SK-N-SH (cell line): ENCODE results near the gene FHL2. TPM values are rescaled to one million over a fixed set of nuclear protein-coding genes. Genes with fewer than 3 reads are reported as not detected.
A peak's percentile ranks its signal among the peaks of the same experiment; 100 is the strongest.

Experiments used
- CTCF ChIA-PET: fragments of 300-600, 350-600 bp; formaldehyde crosslinking; extraction: SDS; loops from one replicate; lab custom pipeline; 2021; lab: Yijun Ruan, JAX
- POLR2A ChIA-PET: fragments of 350-600 bp; sonication (Branson Sonifier 250); formaldehyde crosslinking; extraction: SDS; loops from one replicate; lab custom pipeline; 2020; ENCODE audit warnings: antibody characterized with exemption, inconsistent platforms; lab: Yijun Ruan, JAX
- DNase-seq: peaks from one replicate; pipeline ENCODE4 v3.0.0; 2012
- H2AFZ ChIP-seq: fragments of 200-600 bp; sonication (generic); 2 replicates; pipeline ENCODE4 v1.8.1; 2016; ENCODE audit warnings: antibody characterized with exemption, mild to moderate bottlenecking, low read depth
- H3F3A ChIP-seq: fragments of 200-600 bp; sonication (generic); replicated peaks from 2 replicates; pipeline ENCODE3; 2016; ENCODE audit warnings: antibody characterized with exemption, mild to moderate bottlenecking; ENCODE audit not compliant: insufficient read depth
- H3K27ac ChIP-seq, 2 experiments: fragments of 200-500 bp in 1 of 2; fragments of 200-600 bp in 1 of 2; sonication (Bioruptor generic) in 1 of 2; sonication (generic), shearing (Covaris generic) in 1 of 2; 2 replicates each; pipeline versions ENCODE4 v1.5.1 to v1.6.1; 2014 to 2016; ENCODE audit warnings: low read depth in 2 of 2, inconsistent platforms in 1 of 2, low read length in 1 of 2, mild to moderate bottlenecking in 1 of 2, mixed read lengths in 1 of 2
- H3K27me3 ChIP-seq: fragments of 200-600 bp; sonication (generic), shearing (Covaris generic); 2 replicates; pipeline ENCODE4 v1.6.1; 2016; ENCODE audit warnings: mixed run types; ENCODE audit not compliant: insufficient read depth
- H3K36me3 ChIP-seq, 2 experiments: fragments of 200-500 bp in 1 of 2; fragments of 200-600 bp in 1 of 2; sonication (Bioruptor generic) in 1 of 2; sonication (generic) in 1 of 2; replicated peaks in 1 of 2; 2 replicates each; pipeline versions ENCODE3 to v1.5.1; 2014 to 2016; ENCODE audit warnings: low read length in 1 of 2, mild to moderate bottlenecking in 1 of 2; ENCODE audit not compliant: insufficient read depth in 2 of 2, control insufficient read depth in 1 of 2
- H3K4me1 ChIP-seq, 2 experiments: fragments of 200-500 bp in 1 of 2; fragments of 200-600 bp in 1 of 2; sonication (Bioruptor generic) in 1 of 2; sonication (generic), shearing (Covaris generic) in 1 of 2; 2 replicates each; pipeline versions ENCODE4 v1.5.1 to v1.6.1; 2014 to 2016; ENCODE audit warnings: low read depth in 1 of 2, low read length in 1 of 2, mixed run types in 1 of 2; ENCODE audit not compliant: insufficient read depth in 2 of 2, control insufficient read depth in 1 of 2
- H3K4me2 ChIP-seq: fragments of 200-600 bp; sonication (generic), shearing (Covaris generic); 2 replicates; pipeline ENCODE4 v1.6.1; 2017; ENCODE audit warnings: mixed run types
- H3K4me3 ChIP-seq, 2 experiments: fragments of 200-500 bp in 1 of 2; fragments of 200-600 bp in 1 of 2; sonication (Bioruptor generic) in 1 of 2; sonication (generic), shearing (Covaris generic) in 1 of 2; 2 replicates each; pipeline versions ENCODE4 v1.5.1 to v1.8.1; 2014 to 2016; ENCODE audit warnings: low read depth in 2 of 2, inconsistent platforms in 1 of 2, low read length in 1 of 2, mild to moderate bottlenecking in 1 of 2, mixed read lengths in 1 of 2, moderate library complexity in 1 of 2
- H3K79me2 ChIP-seq: fragments of 200-600 bp; sonication (generic); 2 replicates; pipeline ENCODE4 v1.8.1; 2017; ENCODE audit warnings: mild to moderate bottlenecking; ENCODE audit not compliant: insufficient read depth
- H3K9ac ChIP-seq: fragments of 200-600 bp; sonication (generic); 2 replicates; pipeline ENCODE4 v1.6.1; 2017; ENCODE audit warnings: mixed run types
- H3K9me2 ChIP-seq: fragments of 200-600 bp; sonication (generic); 2 replicates; pipeline ENCODE4 v1.6.1; 2017; ENCODE audit warnings: mixed run types
- H3K9me3 ChIP-seq: fragments of 200-600 bp; sonication (generic); 2 replicates; pipeline ENCODE4 v1.6.1; 2017; ENCODE audit warnings: mixed run types, mild to moderate bottlenecking, moderate library complexity
- H4K20me1 ChIP-seq: fragments of 200-600 bp; sonication (generic); 2 replicates; pipeline ENCODE4 v1.6.1; 2017; ENCODE audit warnings: mild to moderate bottlenecking, mixed run types; ENCODE audit not compliant: insufficient read depth
- CHD2 ChIP-seq: fragments of 150-350 bp; IDR thresholded peaks from 2 replicates; pipeline ENCODE4 v1.6.1; 2018; ENCODE audit warnings: low read length; ENCODE audit not compliant: partially characterized antibody
- EP300 ChIP-seq, 2 experiments: IDR thresholded peaks; 2 replicates each; pipeline versions ENCODE4 v1.4.0 to v1.6.1; 2012; ENCODE audit warnings: borderline replicate concordance in 1 of 2, low read depth in 1 of 2, low read length in 1 of 2
- FOSL2 ChIP-seq: IDR thresholded peaks from 2 replicates; pipeline ENCODE4 v1.4.0; 2012; ENCODE audit warnings: low read depth, mild to moderate bottlenecking, moderate library complexity, borderline replicate concordance
- FOXJ3 ChIP-seq: sonication (generic); formaldehyde crosslinking; IDR thresholded peaks from 2 replicates; pipeline ENCODE4 v1.5.1; 2020; ENCODE audit warnings: mild to moderate bottlenecking, missing genetic modification reagents
- IRF3 ChIP-seq: fragments of 150-350 bp; IDR thresholded peaks from 2 replicates; pipeline ENCODE4 v1.6.1; 2016; ENCODE audit warnings: mild to moderate bottlenecking, low read depth, low read length
- JUND ChIP-seq: IDR thresholded peaks from 2 replicates; pipeline ENCODE4 v1.4.0; 2012
- MAX ChIP-seq: IDR thresholded peaks from 2 replicates; pipeline ENCODE4 v1.4.0; 2012; ENCODE audit warnings: low read depth
- MEF2A ChIP-seq: IDR thresholded peaks from 2 replicates; pipeline ENCODE4 v1.4.0; 2012; ENCODE audit warnings: low read depth, borderline replicate concordance
- MXI1 ChIP-seq: IDR thresholded peaks from 2 replicates; pipeline ENCODE4 v1.6.1; 2012; ENCODE audit warnings: mild to moderate bottlenecking, low read depth, low read length, improper control_type of control experiment
- NFIC ChIP-seq: IDR thresholded peaks from 2 replicates; pipeline ENCODE4 v1.4.0; 2012; ENCODE audit warnings: borderline replicate concordance
- NRF1 ChIP-seq: IDR thresholded peaks from 2 replicates; pipeline ENCODE4 v1.6.1; 2012; ENCODE audit warnings: low read depth, mild to moderate bottlenecking, low read length
- RAD21 ChIP-seq: IDR thresholded peaks from 2 replicates; pipeline ENCODE4 v1.6.1; 2012; ENCODE audit warnings: mild to moderate bottlenecking, low read length
- REST ChIP-seq: IDR thresholded peaks from 2 replicates; pipeline ENCODE4 v1.6.1; 2012; ENCODE audit warnings: mild to moderate bottlenecking, low read depth, low read length, moderate library complexity
- RFX5 ChIP-seq: IDR thresholded peaks from 2 replicates; pipeline ENCODE4 v1.6.1; 2012; ENCODE audit warnings: mild to moderate bottlenecking, improper control_type of control experiment, low read length
- RXRA ChIP-seq: IDR thresholded peaks from 2 replicates; pipeline ENCODE4 v1.4.0; 2012; ENCODE audit warnings: low read depth, mild to moderate bottlenecking, borderline replicate concordance
- SMC3 ChIP-seq: IDR thresholded peaks from 2 replicates; pipeline ENCODE4 v1.6.1; 2012; ENCODE audit warnings: low read depth, low read length, improper control_type of control experiment
- TAF1 ChIP-seq: IDR thresholded peaks from 2 replicates; pipeline ENCODE4 v1.6.1; 2012; ENCODE audit warnings: low read depth, mild to moderate bottlenecking, low read length, moderate library complexity, borderline replicate concordance
- TEAD4 ChIP-seq: IDR thresholded peaks from 2 replicates; pipeline ENCODE4 v1.4.0; 2012; ENCODE audit warnings: mild to moderate bottlenecking, borderline replicate concordance; ENCODE audit not compliant: insufficient read depth
- USF1 ChIP-seq: IDR thresholded peaks from 2 replicates; pipeline ENCODE4 v1.4.0; 2012; ENCODE audit warnings: low read depth, borderline replicate concordance
- USF2 ChIP-seq: fragments of 150-350 bp; IDR thresholded peaks from 2 replicates; pipeline ENCODE4 v1.6.1; 2017; ENCODE audit warnings: antibody characterized with exemption, low read length, low read depth, borderline replicate concordance
- YY1 ChIP-seq: IDR thresholded peaks from 2 replicates; pipeline ENCODE4 v1.4.0; 2012; ENCODE audit warnings: low read depth, mild to moderate bottlenecking
- WGBS: methylation state at CpG from one replicate; pipeline ENCODE4 v1.1.6; 2017; ENCODE audit warnings: low lambda C conversion rate; 5-methylcytosine and 5-hydroxymethylcytosine counted together
- polyA plus RNA-seq, 3 experiments: library from polyadenylated mRNA; depleted of rRNA; stranded (reverse); fragments of >200 nt; gene quantifications; 2 replicates each; pipeline ENCODE4 v1.2.3, GENCODE V29; 2012

FHL2 gene
- polyA plus RNA-seq, 1 of the 3 experiments (the other 2 are of a cell fraction), result 31.7 TPM

GRCh38 chr2:105403783-105404698 is 5.2 kb upstream of the FHL2 start (continued):
- no peak for TF ChIP-seq USF2
- TF ChIP-seq FOSL2, result peak; percentile 59; the same call in 1 of the 2 replicates
- no peak for TF ChIP-seq USF1
- no peak for TF ChIP-seq SMC3
- TF ChIP-seq JUND, result peak; percentile 55
- TF ChIP-seq, all 33 proteins: peak for 10

- Histone ChIP-seq H3K9me2 (no peaks in the 10 kb centered on the region), H3K27ac (peak overlapping the region in 1 of 2 experiments; percentile 73; a peak in 2 of 4 replicates), H3K9me3 (no peaks in the 10 kb centered on the region), H3K4me2 (no peak overlapping the region), H3K36me3 (no peaks in the 10 kb centered on the region), H3F3A (peaks cover 19% of the 10 kb centered on the region), H3K27me3 (no peaks in the 10 kb centered on the region), H2AFZ (peak overlapping the region; percentile 11; the same call in 1 of the 2 replicates), H3K4me1 (peaks cover 8 to 16% of the 10 kb centered on the region in 2 experiments; a peak in 2 of 4 replicates), H4K20me1 (no peaks in the 10 kb centered on the region), H3K4me3 (no peak overlapping the region), H3K9ac (peak overlapping the region; percentile 25; the same call in 1 of the 2 replicates), H3K79me2 (peaks cover 5% of the 10 kb centered on the region)
- DNase-seq, result no peak
- 75% methylated on average over 8 of the region's 8 CpGs for WGBS
- CTCF ChIA-PET, result interaction anchor here (1.8 kb wide), 1 partner anchor 118 kb away, joined by 12 read pairs; no protein-coding TSS in a partner anchor
- POLR2A ChIA-PET, result no interaction called here
- no peak for TF ChIP-seq EP300 (IDR thresholded peaks at IDR 0.05; ENCODE audit: borderline replicate concordance in 1 of 2, low read depth in 1 of 2, low read length in 1 of 2)
- no peak for TF ChIP-seq RFX5
- no peak for TF ChIP-seq REST
- TF ChIP-seq MEF2A, result no peak
- TF ChIP-seq CHD2, result no peak
- TF ChIP-seq TAF1, result no peak
- TF ChIP-seq RAD21, result no peak
- TF ChIP-seq MAX, result no peak
- TF ChIP-seq RXRA, result no peak
- no peak for TF ChIP-seq FOXJ3 (CRISPR knock-in tag)
- TF ChIP-seq TEAD4, result no peak
- no peak for TF ChIP-seq NRF1
- no peak for TF ChIP-seq USF1
- TF ChIP-seq MXI1, result no peak
- TF ChIP-seq IRF3, result no peak
- TF ChIP-seq NFIC, result no peak
- no peak for TF ChIP-seq YY1
Observed at GRCh38 chr2:105403241-105403782, 4.5 kb upstream of the FHL2 start.
